ENCODE data around the gene CLP1. TPM values are rescaled to one million over a fixed set of nuclear protein-coding genes. Genes with fewer than 3 reads are reported as not detected.

The CLP1 gene
- total and polyA plus RNA-seq, 4 donors: 5.9 to 12.3 (median 8.3) TPM

- WGBS: 73% methylated on average over 3 of the region's 3 CpGs
- DNase-seq (ENCODE audit: low spot score): no peak
- Histone ChIP-seq H3K9me3 (ENCODE audit: control insufficient read depth in 4 of 4, low read length in 3 of 4) (no peaks in the 10 kb centered on the region), H3K36me3 (ENCODE audit: control insufficient read depth in 4 of 4, insufficient read depth in 3 of 4, low read depth in 1 of 4, low read length in 3 of 4) (no peaks in the 10 kb centered on the region), H3K4me3 (ENCODE audit: low read depth in 1 of 3, low read length in 3 of 3) (no peak overlapping the region), H3K4me1 (ENCODE audit: control insufficient read depth in 4 of 4, insufficient read depth in 4 of 4, low read length in 3 of 4) (peaks cover 0 to 15% (median 1%) of the 10 kb centered on the region in 4 donors), H3K9ac (ENCODE audit: low read depth in 1 of 2, low read length in 2 of 2) (no peak overlapping the region), H3K27ac (ENCODE audit: low read depth in 1 of 2, low read length in 2 of 2) (no peak overlapping the region), H3K27me3 (ENCODE audit: control insufficient read depth in 4 of 4, insufficient read depth in 4 of 4, low read length in 3 of 4) (peaks cover 0 to 4% (median 0%) of the 10 kb centered on the region in 4 donors)
- no peak for TF ChIP-seq RXRA (IDR thresholded peaks at IDR 0.05)
- TF ChIP-seq FOXA1 (IDR thresholded peaks at IDR 0.05): no peak
- no peak for TF ChIP-seq TAF1 (conservative IDR thresholded peaks at IDR 0.05)
- no peak for TF ChIP-seq HNF4A (conservative IDR thresholded peaks at IDR 0.05)
- TF ChIP-seq NR2F2 (IDR thresholded peaks at IDR 0.05): no peak
- TF ChIP-seq SP1 (IDR thresholded peaks at IDR 0.05): no peak
Measured at GRCh38 chr11:57652662-57653061, 4.9 kb upstream of the CLP1 start.

GRCh38 chr11:57653163-57653562 is 4.4 kb upstream of the CLP1 start:
- TF ChIP-seq RXRA (IDR thresholded peaks at IDR 0.05) (no peak), HNF4G (IDR thresholded peaks at IDR 0.05) (no peak), ZBTB33 (IDR thresholded peaks at IDR 0.05) (no peak), ATF3 (IDR thresholded peaks at IDR 0.05) (no peak), SP1 (IDR thresholded peaks at IDR 0.05) (no peak), FOXA1 (IDR thresholded peaks at IDR 0.05) (no peak), JUND (IDR thresholded peaks at IDR 0.05) (no peak), REST (IDR thresholded peaks at IDR 0.05) (no peak), CTCF (IDR thresholded peaks at IDR 0.05; ENCODE audit: low read depth, low read length, missing input control) (no peak), GABPA (IDR thresholded peaks at IDR 0.05 in 1 of 2, conservative IDR thresholded peaks at IDR 0.05 in 1 of 2) (no peak), FOXA2 (IDR thresholded peaks at IDR 0.05) (no peak), YY1 (IDR thresholded peaks at IDR 0.05) (no peak), TAF1 (conservative IDR thresholded peaks at IDR 0.05) (no peak), RAD21 (IDR thresholded peaks at IDR 0.05) (no peak), EGR1 (IDR thresholded peaks at IDR 0.05; ENCODE audit: low read depth in 2 of 2) (no peak)
- Histone ChIP-seq H3K4me3 (ENCODE audit: low read depth in 1 of 3, low read length in 3 of 3) (no peak overlapping the region), H3K9me3 (ENCODE audit: control insufficient read depth in 4 of 4, low read length in 3 of 4) (no peaks in the 10 kb centered on the region), H3K27me3 (ENCODE audit: control insufficient read depth in 4 of 4, insufficient read depth in 4 of 4, low read length in 3 of 4) (peaks cover 0 to 2% (median 0%) of the 10 kb centered on the region in 4 donors), H3K9ac (ENCODE audit: low read depth in 1 of 2, low read length in 2 of 2) (no peak overlapping the region), H3K4me1 (ENCODE audit: control insufficient read depth in 4 of 4, insufficient read depth in 4 of 4, low read length in 3 of 4) (peaks cover 1 to 17% (median 5%) of the 10 kb centered on the region in 4 donors), H3K36me3 (ENCODE audit: control insufficient read depth in 4 of 4, insufficient read depth in 3 of 4, low read depth in 1 of 4, low read length in 3 of 4) (no peaks in the 10 kb centered on the region), H3K27ac (ENCODE audit: low read depth in 1 of 2, low read length in 2 of 2) (no peak overlapping the region)
- 63% methylated on average over 3 of the region's 3 CpGs for WGBS
- no peak for DNase-seq (ENCODE audit: low spot score)

Data from liver (tissue), 9 donors.